Caco-2 (cell line): ENCODE measurements around the gene MTA3. TPM values are rescaled to one million over a fixed set of nuclear protein-coding genes. Genes with fewer than 3 reads are reported as not detected.

Experiments used
- BruUV-seq: library from RNA; stranded (reverse); fragments of 400-500 nt; replicated peaks from 2 replicates; lab custom pipeline; 2021; lab: Mats Ljungman, UMichigan
- CTCF ChIA-PET: fragments of 300-600 bp; sonication (Branson Sonifier 250); formaldehyde crosslinking; loops from one replicate; lab custom pipeline; 2022; ENCODE audit warnings: antibody characterized with exemption; lab: Charles Lee
- POLR2A ChIA-PET: fragments of 300-600 bp; sonication (Branson Sonifier 250); formaldehyde crosslinking; loops from one replicate; lab custom pipeline; 2022; ENCODE audit warnings: antibody characterized with exemption; lab: Charles Lee
- DNase-seq, 2 experiments: peaks; one replicate each; pipeline versions ENCODE4 v3.0.0 to v3.0.0-alpha.2; 2020 to 2022
- H3K27me3 ChIP-seq: replicated peaks from 2 replicates; pipeline ENCODE4 v1.6.0; 2011; ENCODE audit warnings: low read length; ENCODE audit not compliant: control insufficient read depth, insufficient read depth
- H3K36me3 ChIP-seq: 2 replicates; pipeline ENCODE4 v1.5.1; 2011; ENCODE audit warnings: low read length; ENCODE audit not compliant: control insufficient read depth, insufficient read depth
- H3K4me1 ChIP-seq: fragments of 250-450 bp; sonication (Bioruptor Pico); 2 replicates; pipeline ENCODE4 v1.5.1; 2020; ENCODE audit warnings: mild to moderate bottlenecking
- H3K4me3 ChIP-seq: 2 replicates; pipeline ENCODE4 v1.5.1; 2011; ENCODE audit warnings: low read depth, mild to moderate bottlenecking, control low read depth, low read length
- H3K9me3 ChIP-seq: fragments of 250-450 bp; sonication (Bioruptor Pico); 2 replicates; pipeline ENCODE4 v1.5.1; 2020; ENCODE audit warnings: mild to moderate bottlenecking, moderate library complexity
- H3K27ac Mint-ChIP-seq: one replicate; pipeline ENCODE4 v1.8.0; 2022; ENCODE audit warnings: mixed read lengths; ENCODE audit not compliant: unreplicated experiment
- H3K27me3 Mint-ChIP-seq: one replicate; pipeline ENCODE4 v1.8.0; 2022; ENCODE audit warnings: mixed read lengths; ENCODE audit not compliant: insufficient read depth, unreplicated experiment
- H3K36me3 Mint-ChIP-seq: one replicate; pipeline ENCODE4 v1.8.0; 2022; ENCODE audit warnings: mild to moderate bottlenecking, mixed read lengths; ENCODE audit not compliant: insufficient read depth, unreplicated experiment
- H3K4me1 Mint-ChIP-seq: one replicate; pipeline ENCODE4 v1.8.0; 2022; ENCODE audit warnings: low read depth, mixed read lengths; ENCODE audit not compliant: unreplicated experiment
- H3K4me3 Mint-ChIP-seq: one replicate; pipeline ENCODE4 v1.8.0; 2022; ENCODE audit warnings: mild to moderate bottlenecking, moderate library complexity, mixed read lengths; ENCODE audit not compliant: unreplicated experiment
- H3K9me3 Mint-ChIP-seq: one replicate; pipeline ENCODE4 v1.8.0; 2022; ENCODE audit warnings: mixed read lengths; ENCODE audit not compliant: unreplicated experiment
- intact Hi-C: fragments of 100-400 bp; cut with micrococcal nuclease; formaldehyde crosslinking; loops from one replicate; pipeline ENCODE4 v1.10.0; 2022; ENCODE audit not compliant: unreplicated experiment
- total RNA-seq: library from RNA; stranded (reverse); gene quantifications from 2 replicates; pipeline ENCODE4 v1.2.3, GENCODE V29; 2022
- TF ChIP-seq, protein P1 (sequence below), 2 experiments: fragments of 200-600 bp in 1 of 2; IDR thresholded peaks; 1 replicate in 1 of 2; 2 replicates in 1 of 2; pipeline versions ENCODE4 v1.5.1 to v1.8.0; 2011 to 2022; ENCODE audit warnings: antibody characterized with exemption in 1 of 2, control low read depth in 1 of 2, inconsistent platforms in 1 of 2, low read depth in 1 of 2, low read length in 1 of 2, mild to moderate bottlenecking in 1 of 2, moderate library complexity in 1 of 2; ENCODE audit not compliant: insufficient read depth in 1 of 2, severe bottlenecking in 1 of 2, unreplicated experiment in 1 of 2

MTA3 gene
- total RNA-seq, 1 experiment from 2014 or later = 85.7 TPM

DNA sequence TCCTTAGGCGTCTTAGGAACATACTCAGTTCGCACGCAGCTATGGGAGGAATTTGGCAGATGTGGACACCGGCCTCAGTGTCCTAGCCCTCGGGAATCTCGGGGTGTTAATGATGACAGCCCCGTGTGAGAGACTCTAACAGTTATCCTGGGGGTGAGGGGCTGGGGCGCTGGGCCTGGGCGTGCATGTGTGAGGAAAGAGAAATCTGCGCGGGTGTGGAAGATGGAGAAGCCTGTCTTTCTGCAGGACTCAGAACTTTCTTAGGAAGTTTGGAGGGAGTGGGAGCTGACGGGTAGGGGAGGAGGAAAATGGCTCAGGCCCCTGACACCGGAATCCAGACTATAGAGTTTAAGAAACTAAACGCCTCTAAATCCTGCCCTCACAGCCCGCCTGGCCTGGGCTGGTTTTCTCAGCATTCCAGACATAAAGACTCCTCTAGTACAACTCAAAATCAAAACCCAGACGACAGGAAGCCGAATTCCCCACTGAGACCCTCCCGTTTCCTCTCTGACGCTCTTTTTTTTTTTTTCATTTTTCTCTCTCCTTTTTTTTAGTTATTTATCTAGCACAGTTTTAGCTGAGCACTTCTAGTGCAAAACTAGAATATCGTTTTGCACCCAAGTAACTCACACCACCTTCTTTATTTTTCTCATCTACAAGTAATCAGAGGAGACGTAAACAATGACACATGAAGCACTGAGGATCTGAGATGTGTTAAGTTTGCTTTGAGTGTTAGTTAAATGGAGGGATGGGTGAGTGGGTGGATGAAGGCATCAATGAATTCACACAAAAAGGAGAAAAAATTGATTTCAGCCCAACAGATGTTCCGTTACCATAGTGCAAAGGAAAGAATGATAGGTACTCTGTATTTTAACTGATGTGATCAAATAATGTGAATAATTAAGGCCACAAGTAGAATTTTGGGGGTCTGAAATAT is 225.2 kb downstream of the MTA3 start:
- Mint-ChIP-seq H3K9me3 (no peaks in the 10 kb centered on the region), H3K4me1 (peaks cover 46% of the 10 kb centered on the region), H3K4me3 (peak overlapping the region; percentile 79), H3K27ac (peak overlapping the region; percentile 82), H3K27me3 (no peaks in the 10 kb centered on the region), H3K36me3 (peaks cover 35% of the 10 kb centered on the region)
- no peaks in the 10 kb centered on the region for H3K27me3 ChIP-seq
- H3K36me3 ChIP-seq = peaks cover 2% of the 10 kb centered on the region; the same call in 1 of the 2 replicates
- intact Hi-C loops = loop anchor here (1.0 kb wide), 2 partner anchors 12 to 16 kb away; no protein-coding TSS in a partner anchor
- TF ChIP-seq, protein P1, sequence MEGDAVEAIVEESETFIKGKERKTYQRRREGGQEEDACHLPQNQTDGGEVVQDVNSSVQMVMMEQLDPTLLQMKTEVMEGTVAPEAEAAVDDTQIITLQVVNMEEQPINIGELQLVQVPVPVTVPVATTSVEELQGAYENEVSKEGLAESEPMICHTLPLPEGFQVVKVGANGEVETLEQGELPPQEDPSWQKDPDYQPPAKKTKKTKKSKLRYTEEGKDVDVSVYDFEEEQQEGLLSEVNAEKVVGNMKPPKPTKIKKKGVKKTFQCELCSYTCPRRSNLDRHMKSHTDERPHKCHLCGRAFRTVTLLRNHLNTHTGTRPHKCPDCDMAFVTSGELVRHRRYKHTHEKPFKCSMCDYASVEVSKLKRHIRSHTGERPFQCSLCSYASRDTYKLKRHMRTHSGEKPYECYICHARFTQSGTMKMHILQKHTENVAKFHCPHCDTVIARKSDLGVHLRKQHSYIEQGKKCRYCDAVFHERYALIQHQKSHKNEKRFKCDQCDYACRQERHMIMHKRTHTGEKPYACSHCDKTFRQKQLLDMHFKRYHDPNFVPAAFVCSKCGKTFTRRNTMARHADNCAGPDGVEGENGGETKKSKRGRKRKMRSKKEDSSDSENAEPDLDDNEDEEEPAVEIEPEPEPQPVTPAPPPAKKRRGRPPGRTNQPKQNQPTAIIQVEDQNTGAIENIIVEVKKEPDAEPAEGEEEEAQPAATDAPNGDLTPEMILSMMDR (IDR thresholded peaks at IDR 0.05; ENCODE audit: insufficient read depth in 1 of 2, low read depth in 1 of 2, low read length in 1 of 2, severe bottlenecking in 1 of 2, unreplicated experiment in 1 of 2) = no peak
- no peak for DNase-seq
- ChIA-PET CTCF (interaction anchor here (0.6 to 3.4 kb wide), 6 partner anchors 16 to 611 kb away, joined by 3 to 33 read pairs (median 5); no protein-coding TSS in a partner anchor), POLR2A (interaction anchor here (0.6 to 1.3 kb wide), 4 partner anchors 13 to 1618 kb away, joined by 4 to 6 read pairs (median 4); no protein-coding TSS in a partner anchor)
- H3K4me1 ChIP-seq = peaks cover 4% of the 10 kb centered on the region
- peak overlapping the region; percentile 87 for H3K4me3 ChIP-seq
- no peaks in the 10 kb centered on the region for H3K9me3 ChIP-seq
- TSS peak; percentile 32 for BruUV-seq

DNA sequence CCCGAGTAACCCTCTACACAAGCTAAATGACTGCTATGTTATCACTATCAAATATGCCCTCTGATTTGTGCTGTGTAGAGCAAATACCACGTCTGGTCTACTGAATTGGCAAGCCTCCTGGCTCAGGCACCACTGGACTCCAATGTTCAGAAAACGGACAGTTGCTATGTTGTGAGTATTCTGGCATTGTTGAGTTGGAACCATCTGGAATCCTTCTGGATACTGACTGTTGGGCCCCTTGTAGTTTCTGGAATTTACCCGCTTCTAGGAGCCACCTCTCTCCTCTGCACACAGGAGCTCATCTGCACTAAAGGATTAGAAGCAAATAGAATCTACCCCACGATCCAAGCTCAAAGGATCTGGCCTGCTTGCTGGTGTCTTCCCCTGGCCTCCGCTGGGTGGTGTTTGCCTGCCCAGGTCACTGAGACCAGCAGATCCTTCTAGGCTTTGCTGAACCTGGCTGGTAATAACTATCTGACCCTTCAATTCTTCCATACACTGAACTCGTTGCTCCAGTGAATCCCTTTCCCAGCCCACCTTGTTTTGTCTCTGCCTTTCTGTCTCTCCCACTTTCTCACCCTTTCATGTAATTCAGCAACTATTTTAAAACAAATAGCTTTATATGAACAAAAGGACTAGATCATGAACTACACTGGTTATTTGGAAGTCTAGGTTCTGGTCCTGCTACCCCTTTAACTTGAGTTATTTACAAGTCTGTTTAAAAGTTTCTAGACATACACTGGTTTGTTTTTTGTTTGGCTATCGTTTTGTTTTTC is 226.0 kb downstream of the MTA3 start:
- Mint-ChIP-seq H3K4me3 (peak overlapping the region; percentile 79), H3K36me3 (peaks cover 36% of the 10 kb centered on the region), H3K9me3 (no peaks in the 10 kb centered on the region), H3K27me3 (no peaks in the 10 kb centered on the region), H3K27ac (peak overlapping the region; percentile 82), H3K4me1 (peaks cover 46% of the 10 kb centered on the region)
- Histone ChIP-seq H3K36me3 (peaks cover 1% of the 10 kb centered on the region; the same call in 1 of the 2 replicates), H3K4me3 (peak overlapping the region; percentile 87), H3K9me3 (no peaks in the 10 kb centered on the region), H3K4me1 (peaks cover 4% of the 10 kb centered on the region), H3K27me3 (no peaks in the 10 kb centered on the region)
- no TSS peak for BruUV-seq
- intact Hi-C loops = loop anchor here (1.0 kb wide), 2 partner anchors 13 to 15 kb away; no protein-coding TSS in a partner anchor
- TF ChIP-seq, protein P1 (IDR thresholded peaks at IDR 0.05; ENCODE audit: insufficient read depth in 1 of 2, low read depth in 1 of 2, low read length in 1 of 2, severe bottlenecking in 1 of 2, unreplicated experiment in 1 of 2) = peak; percentile 52 to 82
- ChIA-PET CTCF (interaction anchor here (0.6 to 3.4 kb wide), 5 partner anchors 15 to 307 kb away, joined by 4 to 33 read pairs (median 5); no protein-coding TSS in a partner anchor), POLR2A (interaction anchor here (0.6 to 1.1 kb wide), 2 partner anchors 16 to 1617 kb away, joined by 4 to 6 read pairs; no protein-coding TSS in a partner anchor)
- DNase-seq = peak; percentile 76 to 78
